Measurements from ENCODE around the gene MED31.
"Not testable (repeated sequence)": the region's sequence is repeated elsewhere in the genome, so short reads cannot be mapped to it uniquely, and the experiment has no call there.

The MED31 gene

DNA sequence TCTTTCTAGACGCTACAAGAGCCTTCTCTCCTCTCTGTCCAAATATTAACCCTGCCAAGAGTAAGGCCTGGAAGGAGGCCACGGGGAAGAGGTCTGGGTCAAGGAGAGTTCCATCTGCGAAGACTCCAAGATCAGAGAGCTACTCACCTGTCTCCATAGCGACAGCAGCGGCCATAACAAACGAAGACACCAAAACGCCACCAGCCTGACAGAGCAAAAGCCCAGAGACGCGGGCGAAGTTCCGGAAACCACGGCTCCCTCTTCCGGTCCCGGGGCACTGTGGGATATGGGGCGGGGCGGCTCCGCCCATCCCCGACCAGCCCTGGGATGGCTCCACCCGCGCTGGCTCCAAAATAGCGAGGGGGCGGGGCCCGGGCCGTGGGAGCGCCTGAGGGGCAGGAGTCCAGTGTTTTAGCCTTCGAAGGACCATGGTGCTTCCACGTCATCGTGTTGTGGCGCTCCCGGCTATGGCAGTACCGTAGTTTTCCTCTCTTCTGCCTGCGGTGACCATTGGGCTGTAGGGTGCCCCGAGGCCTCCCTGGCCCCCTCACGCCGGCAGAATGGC is at the start of gene MED31, which contains the start of gene C17orf100:
Gene MED31, minus strand, starts transcription at position 252 of the 565 bp plus-strand sequence. Its CDS starts 77 bp downstream, at position 175.
Gene C17orf100, plus strand, starts transcription at position 409 of the 565 bp plus-strand sequence. Its CDS starts 152 bp downstream, at position 561.
- H3K27ac ChIP-seq: peak within 1 kb of the TSS; percentile 83
- peak; percentile 53 for DNase-seq (ENCODE audit: low read depth, low spot score)

DNA sequence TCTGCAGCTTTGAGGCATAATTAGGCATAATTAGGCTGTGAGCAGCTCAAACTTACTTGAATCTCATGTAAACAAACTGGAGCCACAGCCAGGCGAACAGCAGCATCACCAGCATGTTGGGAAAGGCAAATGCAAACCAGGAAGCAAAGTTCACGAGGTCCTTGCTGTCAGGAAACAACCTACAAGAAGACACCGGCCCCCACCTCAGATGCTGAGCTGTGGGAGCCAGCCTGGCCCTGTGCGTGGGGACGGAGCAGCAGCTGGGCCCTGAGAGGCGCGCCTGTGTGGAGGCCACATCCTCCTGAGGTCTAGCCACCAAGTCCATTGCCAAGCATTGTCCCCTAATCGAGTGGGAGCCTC is 49.5 kb upstream of the MED31 start:
- no peak overlapping the region for H3K27ac ChIP-seq
- no peak for DNase-seq (ENCODE audit: low read depth, low spot score)

DNA sequence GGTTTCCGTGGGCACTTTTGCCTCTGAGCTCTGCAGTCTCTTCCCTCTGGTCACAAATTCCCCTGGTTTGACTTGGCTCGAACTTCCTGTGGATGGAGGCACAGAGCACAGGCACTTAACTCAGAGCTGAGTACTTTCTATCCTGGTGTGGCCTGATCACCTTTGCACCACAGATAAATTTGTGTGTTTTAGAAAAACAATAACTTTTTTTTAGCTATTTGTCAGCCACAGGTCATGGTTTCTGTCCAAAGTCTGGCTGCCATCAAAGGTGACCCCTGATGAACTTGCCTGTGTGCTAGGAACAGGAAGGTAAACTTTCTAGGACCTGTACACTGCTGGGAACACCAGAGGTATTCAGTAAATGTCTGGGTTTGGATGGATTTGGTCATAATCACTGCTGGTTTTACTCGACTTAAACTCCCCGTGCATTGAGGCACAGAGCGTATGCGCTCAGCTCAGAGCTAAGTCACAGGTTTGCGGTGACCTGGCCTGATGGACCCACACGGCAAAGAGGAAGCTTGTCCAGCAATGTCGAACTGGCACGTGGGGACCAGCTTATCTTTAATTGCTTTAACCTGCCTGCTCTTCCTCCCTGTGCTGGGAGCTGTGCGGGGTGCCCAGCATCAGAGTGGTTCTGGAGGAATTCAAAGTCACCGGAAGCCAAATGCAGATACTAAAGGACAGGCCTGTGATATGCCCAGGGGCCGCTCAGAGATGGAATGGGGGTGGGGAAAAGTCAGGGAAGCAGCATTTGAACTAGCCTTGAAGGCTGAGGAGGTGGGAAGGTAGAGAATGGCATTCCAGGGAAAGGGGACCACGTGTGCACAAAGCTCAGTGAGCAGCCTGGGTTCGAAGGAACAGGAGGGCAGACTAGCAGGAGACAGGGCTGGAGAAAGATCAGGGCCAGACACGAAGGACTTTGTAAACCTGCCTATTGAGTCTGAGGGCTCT is 48.9 kb upstream of the MED31 start:
- H3K27ac ChIP-seq: no peak overlapping the region
- DNase-seq (ENCODE audit: low read depth, low spot score): no peak

DNA sequence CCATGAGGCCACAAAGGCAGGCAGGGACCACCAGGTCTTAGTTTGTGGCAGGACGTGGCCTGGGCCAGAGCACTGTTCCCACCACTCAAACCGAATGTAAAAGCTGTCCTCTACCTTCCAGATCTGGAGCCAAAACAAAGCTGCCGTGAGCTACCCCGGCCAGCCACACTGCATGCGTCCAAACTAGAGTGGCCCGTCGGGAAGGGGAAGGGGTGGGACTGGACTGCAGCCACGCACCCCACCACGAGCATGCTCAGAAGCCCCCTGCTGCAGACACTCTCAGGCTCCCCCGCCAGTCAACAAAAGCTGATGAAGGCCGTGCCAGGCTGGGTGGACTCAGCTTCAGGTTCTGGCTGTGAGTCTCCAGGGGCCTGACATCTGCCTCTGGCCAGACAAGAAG is 46.6 kb upstream of the MED31 start:
- DNase-seq (ENCODE audit: low read depth, low spot score): no peak
- H3K27ac ChIP-seq: no peak overlapping the region

DNA sequence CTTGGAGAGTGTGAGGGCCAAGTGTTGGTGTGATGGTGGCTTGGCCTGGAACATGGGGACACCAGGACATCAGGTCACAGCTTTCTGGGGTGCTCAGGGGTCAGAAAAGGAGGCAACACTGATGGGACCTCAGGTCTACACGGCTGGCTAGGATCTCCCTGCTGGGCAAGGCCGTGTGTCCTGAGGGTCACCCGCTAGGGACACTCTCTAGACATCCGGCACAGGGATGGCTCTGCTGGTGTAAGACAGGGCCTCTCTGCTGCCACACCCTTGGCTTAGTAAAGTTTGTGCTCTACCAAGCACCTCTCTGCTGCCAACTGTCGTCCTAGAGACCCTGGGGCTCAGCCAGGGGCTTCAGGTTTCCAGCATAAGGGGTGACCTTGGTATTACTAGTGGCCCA is 45.5 kb upstream of the MED31 start:
- DNase-seq (ENCODE audit: low read depth, low spot score): no peak
- H3K27ac ChIP-seq: no peak overlapping the region

DNA sequence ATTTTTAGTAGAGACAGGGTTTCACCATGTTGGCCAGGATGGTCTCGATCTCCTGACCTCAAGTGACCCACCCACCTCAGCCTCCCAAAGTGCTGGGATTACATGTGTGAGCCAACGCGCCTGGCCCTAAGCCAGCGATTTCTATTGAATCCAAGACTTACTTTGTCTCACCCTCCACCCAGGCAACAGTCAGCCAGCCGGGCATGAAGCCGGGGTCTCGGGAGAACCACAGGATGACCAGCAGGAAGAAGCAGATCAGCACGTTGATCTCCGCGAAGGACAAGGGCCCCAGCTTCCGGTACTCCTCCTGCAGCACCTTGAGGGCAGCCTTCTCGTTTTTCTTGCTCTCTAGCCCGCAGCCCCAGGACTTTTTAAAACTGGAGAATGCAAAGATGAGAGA is 44.2 kb upstream of the MED31 start:
- DNase-seq (ENCODE audit: low read depth, low spot score): no peak
- H3K27ac ChIP-seq: no peak overlapping the region

DNA sequence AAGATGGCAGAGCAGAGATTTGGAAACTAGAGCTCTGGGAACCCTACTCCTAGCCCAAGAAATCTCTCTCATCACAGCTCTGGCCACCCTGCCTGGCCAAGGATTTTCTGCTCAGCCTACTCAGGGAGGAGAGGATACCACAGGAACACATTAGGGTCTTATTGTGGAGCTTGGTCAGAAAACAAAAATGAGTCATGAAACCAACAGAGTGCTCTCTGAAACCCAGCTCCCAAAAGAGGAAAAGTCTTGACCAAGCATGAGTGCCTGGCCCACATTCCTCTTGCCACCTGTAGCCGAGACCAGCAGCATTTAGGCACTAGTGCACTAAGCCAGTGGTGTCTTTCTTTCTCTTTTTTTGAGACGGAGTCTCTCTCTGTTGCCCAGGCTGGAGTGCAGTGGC is 43.6 kb upstream of the MED31 start:
- H3K27ac ChIP-seq: no peak overlapping the region
- no peak for DNase-seq (ENCODE audit: low read depth, low spot score)

DNA sequence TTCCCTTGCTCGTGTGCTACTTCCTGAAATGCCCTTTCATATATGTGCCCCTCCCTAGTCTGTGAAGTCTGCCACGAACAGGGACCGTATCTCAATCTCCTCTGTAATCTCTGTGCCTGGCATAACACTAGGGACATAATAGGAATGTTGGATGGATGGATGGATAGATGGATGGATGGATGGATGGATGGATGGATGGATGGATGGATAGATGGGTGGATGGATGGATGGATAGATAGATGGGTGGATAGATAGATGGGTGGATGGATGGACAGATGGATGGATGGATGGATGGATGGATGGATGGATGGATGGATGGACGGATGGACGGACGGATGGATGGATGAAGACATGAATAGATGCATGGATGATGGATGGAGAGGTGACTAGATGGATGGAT is 40.6 kb upstream of the MED31 start:
- not testable (repeated sequence) for DNase-seq (ENCODE audit: low read depth, low spot score); H3K27ac ChIP-seq

DNA sequence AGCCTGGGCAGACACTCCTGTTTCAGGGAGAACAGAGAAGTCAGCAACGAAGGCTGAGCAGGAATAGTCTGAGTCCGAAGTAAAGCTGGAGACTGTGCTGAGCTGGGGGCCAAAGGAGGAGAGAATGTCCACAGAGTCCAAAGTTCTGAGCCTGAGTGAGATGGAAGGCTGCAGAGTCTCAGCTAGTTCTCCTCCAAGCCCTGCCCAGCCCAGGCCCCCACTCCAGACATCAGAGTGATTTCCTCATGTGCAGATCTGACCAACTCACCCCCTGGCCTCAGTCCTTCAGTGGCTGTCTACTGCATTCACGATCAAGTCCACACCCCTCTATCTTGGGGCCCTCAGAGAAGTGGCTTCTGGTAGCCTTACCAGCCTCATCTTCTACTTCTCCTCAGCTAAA is 40.1 kb upstream of the MED31 start:
- no peak for DNase-seq (ENCODE audit: low read depth, low spot score)
- no peak overlapping the region for H3K27ac ChIP-seq

DNA sequence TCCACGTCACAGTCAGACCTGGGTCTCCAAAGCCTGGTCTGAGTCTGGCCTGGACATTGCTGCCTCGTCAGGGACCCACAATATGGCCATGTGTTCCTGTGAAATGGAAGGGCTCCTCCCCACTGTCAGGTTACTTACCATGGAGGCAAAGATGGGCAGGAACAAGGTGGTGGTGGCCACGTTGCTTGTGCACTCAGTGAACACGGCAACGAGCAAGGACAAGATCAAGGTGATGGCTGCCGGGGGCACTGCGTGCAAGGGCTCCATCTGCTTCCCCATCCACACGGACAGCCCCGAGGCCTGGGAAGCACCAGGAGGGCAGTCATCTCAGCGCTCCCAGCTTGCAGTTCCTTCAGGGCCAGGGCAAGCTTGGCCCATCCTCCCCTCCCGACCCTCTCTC is 39.2 kb upstream of the MED31 start:
- DNase-seq (ENCODE audit: low read depth, low spot score): no peak

DNA sequence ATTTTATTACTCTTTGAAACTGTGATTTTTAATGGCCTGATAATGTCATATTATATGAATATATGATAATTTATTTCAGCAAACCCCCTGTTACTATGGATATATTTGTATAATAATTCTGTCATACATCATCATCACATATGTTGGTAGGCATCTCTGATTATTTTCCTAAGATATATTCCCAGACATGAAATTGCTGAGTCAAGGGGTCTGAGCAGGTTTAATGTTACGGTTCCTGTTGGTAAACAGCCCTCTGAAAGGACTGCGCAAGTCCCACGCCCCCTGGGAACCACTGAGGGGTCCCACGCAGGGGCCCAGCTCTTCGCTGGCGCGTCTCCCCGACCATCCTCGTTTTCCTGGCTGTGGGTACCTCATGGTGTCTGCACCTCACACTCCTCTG is 37.5 kb upstream of the MED31 start:
- no peak overlapping the region for H3K27ac ChIP-seq
- no peak for DNase-seq (ENCODE audit: low read depth, low spot score)

More for the DNA sequence above, 39.2 kb upstream of the MED31 start:
- H3K27ac ChIP-seq: no peak overlapping the region

DNA sequence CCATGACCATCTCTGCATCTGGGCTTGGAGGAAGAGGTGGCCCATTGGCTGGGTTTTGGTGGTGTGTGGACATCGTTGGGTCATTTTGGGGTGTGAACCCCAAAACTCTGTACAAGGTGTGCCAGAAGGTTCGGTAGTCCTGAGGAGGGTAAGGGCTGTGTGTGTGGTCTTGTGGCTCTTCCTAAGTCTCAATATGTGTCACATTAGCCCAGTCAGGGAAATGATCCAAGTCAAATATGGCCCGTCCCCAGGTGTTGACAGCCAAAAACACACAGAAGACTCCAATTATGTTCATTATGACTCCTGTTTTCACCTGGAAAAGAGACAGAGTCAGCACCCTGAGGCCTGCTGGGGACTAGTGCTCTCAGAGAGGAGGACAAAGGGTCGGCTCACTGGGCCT is 34.6 kb upstream of the MED31 start:
- DNase-seq (ENCODE audit: low read depth, low spot score): no peak
- H3K27ac ChIP-seq: no peak overlapping the region

DNA sequence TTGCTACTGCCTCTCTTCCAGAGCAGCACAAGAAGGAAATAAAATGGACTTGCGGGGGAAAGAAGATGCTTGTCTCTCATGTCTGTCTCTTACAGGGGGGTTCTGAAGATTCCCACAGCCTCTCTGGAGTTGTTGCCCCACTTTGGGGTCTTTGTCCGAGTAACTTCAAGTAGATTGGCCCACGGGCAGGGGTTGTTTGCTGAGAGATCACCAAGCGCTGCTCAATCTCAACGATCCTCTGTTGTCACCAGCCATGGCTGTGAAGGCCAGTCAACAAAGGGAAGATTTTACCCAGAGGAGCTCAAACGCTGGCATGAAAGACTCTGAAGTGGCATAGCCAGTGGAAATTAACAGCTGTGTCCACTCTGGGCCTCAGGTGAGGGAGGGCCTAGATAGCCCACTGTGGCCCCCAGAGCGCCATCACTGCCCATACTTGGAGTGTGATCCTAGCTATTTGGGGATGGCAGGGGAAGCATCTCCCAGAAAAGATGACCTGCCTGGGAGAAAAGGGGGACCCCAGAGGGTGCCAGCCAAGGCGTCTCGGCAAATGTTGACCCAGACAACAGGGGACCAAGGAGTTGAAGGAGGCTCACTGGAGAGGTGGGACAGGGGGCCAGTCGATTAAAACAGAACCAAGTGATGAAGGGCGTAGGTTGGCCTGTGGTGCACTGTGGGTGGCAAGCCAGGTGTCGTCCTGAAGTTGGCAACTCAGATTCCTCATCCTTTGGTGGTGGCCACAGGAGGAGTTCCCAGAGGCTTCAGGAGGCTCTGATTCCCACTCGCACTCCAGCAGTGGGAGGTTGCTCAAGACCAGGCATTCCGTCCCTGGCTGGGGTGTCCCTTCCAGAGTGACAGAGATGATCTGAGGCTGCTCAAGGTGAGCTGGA is 33.7 kb upstream of the MED31 start:
- no peak overlapping the region for H3K27ac ChIP-seq
- DNase-seq (ENCODE audit: low read depth, low spot score): no peak

DNA sequence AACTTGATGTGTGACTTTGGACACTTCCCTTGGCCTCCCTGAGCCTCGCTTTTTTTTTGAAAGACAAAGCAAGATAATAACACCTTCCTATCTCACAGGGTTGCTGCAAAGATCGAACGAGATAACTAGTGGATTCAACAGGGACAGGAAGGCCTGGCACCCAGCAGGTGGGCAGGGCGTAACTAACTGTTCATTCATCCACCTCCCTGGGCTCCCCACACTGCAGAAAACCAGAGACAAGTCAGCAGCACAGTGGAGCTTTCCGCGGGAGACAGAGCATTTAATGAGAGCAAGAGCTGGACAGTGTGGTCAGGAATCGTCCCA is 33.0 kb upstream of the MED31 start:
- no peak overlapping the region for H3K27ac ChIP-seq
- DNase-seq (ENCODE audit: low read depth, low spot score): no peak

DNA sequence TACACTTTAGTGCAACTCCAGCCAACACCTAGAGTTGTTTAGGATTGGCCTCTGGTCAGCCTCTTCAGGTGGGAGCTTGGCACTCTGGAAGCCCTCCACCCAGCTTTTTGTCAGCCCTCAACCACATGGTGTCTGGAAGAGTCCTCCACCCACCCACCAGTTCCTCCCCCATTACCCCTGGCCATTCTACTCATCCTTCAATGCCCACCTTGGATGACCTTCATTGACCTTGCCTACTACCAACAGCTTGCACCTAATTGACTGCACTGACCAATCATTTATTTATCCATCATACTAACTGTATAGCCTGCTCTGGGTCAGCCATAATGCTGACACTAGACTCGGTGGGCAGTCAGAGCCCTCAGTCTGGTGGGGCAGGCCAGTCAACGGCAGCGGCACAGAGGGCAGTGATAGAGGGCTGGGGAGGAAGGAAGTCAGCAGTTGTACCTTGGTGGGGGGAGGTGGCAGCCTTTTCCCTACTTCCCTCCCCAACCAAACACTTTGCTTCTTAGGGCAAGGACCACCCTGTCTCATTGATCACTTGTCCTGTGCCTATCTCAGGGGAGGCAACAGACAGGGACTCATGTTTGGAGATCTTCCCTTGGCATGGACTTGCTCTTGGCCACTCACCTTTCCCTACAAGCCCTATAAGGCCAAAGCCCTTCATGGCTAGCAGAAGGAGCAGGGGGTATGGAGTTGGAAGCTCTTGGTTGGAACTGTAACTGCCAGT is 32.5 kb upstream of the MED31 start:
- no peak overlapping the region for H3K27ac ChIP-seq
- DNase-seq (ENCODE audit: low read depth, low spot score): no peak

DNA sequence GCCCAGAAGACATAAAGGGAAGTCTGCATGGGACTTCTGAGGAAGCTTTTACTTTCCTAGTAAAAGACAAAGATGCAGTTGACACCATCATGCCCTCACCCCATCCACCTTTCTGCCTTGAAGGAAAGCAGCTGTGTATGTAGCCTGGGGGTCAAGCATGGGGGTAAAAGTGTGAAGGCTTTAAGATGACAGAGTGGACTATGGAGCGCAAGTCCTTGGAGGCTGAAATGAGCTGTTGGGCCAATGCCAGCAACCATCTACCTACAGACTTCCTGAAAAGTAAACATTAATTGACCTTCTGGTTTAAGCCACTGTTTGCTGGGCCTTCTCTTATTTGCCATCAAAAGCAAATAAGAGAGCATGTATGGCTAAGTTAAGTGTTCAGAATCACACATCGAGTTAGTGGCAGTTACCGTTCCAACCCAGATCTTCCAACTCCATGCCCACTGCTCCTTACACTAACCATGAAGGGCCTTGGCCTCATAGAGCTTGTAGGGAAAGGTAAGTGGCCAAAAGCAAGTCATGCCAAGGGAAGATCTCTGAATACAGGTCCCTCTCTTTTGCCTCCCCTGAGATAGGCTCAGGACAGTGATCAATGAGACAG is 31.8 kb upstream of the MED31 start:
- no peak for DNase-seq (ENCODE audit: low read depth, low spot score)
- H3K27ac ChIP-seq: no peak overlapping the region

DNA sequence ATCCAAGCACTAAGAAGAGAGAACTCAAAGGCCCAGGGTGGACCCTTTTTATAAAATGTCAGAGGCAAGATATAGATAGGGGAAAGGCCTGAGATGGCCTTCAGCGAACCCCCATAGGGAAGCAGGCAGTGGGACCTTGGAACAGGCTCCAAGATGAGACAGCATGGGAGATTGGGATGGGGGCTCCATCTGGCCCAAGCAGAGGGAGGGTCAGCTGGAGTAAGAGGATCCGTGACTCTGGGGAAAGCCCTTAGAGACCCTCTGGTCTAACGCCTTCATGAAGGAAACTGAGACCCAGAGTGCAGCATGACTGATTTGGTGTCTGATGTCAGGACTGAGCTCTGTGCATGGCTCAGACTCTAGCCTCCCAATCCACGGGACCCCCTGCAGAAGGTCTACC is 30.9 kb upstream of the MED31 start:
- H3K27ac ChIP-seq: no peak overlapping the region
- no peak for DNase-seq (ENCODE audit: low read depth, low spot score)

DNA sequence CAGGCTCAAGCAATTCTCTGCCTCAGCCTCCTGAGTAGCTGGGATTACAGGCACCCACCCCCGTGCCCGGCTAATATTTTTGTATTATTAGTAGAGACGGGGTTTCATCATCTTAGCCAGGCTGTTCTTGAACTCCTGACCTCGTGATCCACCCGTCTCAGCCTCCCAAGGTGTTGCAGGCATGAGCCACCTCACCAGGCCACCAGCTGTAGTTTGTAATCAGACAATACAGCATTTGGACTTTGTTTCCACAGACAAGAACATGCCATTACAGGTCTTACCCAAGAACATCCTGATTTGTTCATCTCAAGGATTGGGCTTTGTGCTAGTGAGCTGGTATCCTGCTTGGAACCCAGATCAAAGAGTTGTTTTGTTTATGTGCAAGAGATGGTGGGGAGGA is 30.3 kb upstream of the MED31 start:
- peak; percentile 43 for DNase-seq (ENCODE audit: low read depth, low spot score)
- peak overlapping the region; percentile 20 for H3K27ac ChIP-seq

DNA sequence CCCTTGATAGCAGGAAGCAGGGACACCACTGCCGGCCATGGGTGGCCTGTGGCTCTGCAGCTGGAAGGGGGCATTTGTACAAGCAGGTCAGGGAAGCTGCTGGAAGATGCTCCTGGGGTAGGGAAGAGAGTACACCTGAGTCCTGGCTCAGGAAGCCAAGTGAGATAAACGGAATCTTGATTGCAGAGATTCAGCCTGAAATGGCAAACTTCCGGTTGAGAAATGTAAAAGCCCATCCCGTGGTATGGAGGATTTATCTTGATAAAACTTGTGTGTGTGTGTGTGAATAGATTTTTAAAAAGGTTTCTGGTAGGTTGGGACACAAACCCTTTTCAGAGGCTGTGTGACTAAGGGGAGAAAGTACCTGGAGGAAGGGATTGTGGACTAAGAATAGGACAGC is 29.8 kb upstream of the MED31 start:
- DNase-seq (ENCODE audit: low read depth, low spot score): no peak
- H3K27ac ChIP-seq: peak overlapping the region; percentile 20

DNA sequence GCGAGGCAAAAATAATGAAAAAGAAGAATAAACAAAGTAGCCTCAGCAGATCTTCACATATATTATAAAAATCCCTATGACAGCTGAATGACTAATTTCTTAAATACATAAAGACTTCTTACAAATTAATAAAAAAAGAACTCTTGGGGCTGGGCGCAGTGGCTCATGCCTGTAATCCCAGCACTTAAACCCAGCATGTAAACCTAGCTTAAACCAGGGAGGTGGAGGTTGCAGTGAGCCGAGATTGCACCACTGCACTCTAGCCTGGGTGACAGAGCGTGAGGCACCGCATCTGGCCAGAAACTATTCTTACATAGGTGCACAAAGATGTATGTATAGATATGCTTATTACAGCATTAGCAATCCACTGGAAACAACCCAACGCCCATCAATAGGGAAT is 27.8 kb upstream of the MED31 start:
- DNase-seq (ENCODE audit: low read depth, low spot score): no peak
- H3K27ac ChIP-seq: no peak overlapping the region
